ENCODE data around the gene STX1B. TPM values are rescaled to one million over a fixed set of nuclear protein-coding genes. Genes with fewer than 3 reads are reported as not detected.

Gene STX1B
- polyA plus RNA-seq, 3 donors: 1.7 TPM; not detected in 2

GRCh38 chr16:31006086-31006385, 4.4 kb downstream of the STX1B start:
- Mint-ChIP-seq H3K27me3 (ENCODE audit: low read depth in 3 of 3) (peaks cover 30 to 51% (median 32%) of the 10 kb centered on the region in 3 donors), H3K27ac (no peak overlapping the region), H3K4me1 (peaks cover 3% of the 10 kb centered on the region), H3K4me3 (no peak overlapping the region), H3K36me3 (peaks cover 0 to 5% of the 10 kb centered on the region in 2 donors), H3K9me3 (peaks cover 0 to 6% (median 3%) of the 10 kb centered on the region in 7 donors)
- Histone ChIP-seq H3K36me3 (replicated peaks in 1 of 2; ENCODE audit: control insufficient read depth in 1 of 2, insufficient read depth in 2 of 2, low read length in 2 of 2) (no peaks in the 10 kb centered on the region), H3K27ac (ENCODE audit: low read depth in 1 of 2, low read length in 2 of 2) (no peak overlapping the region), H3K4me3 (replicated peaks in 1 of 3; ENCODE audit: low read depth in 2 of 3, low read length in 3 of 3) (no peak overlapping the region), H3K4me1 (ENCODE audit: control insufficient read depth in 1 of 2, insufficient read depth in 2 of 2, low read length in 2 of 2) (no peaks in the 10 kb centered on the region), H3K27me3 (ENCODE audit: control insufficient read depth in 2 of 2, insufficient read depth in 2 of 2, low read length in 2 of 2) (peaks cover 4 to 23% of the 10 kb centered on the region in 2 donors), H3K79me2 (ENCODE audit: insufficient read depth, low read length) (no peaks in the 10 kb centered on the region), H3K4me2 (replicated peaks; ENCODE audit: extremely low read depth, low read length, poor library complexity, severe bottlenecking) (no peak overlapping the region), H2AFZ (ENCODE audit: insufficient read depth, low read depth, low read length, poor library complexity, severe bottlenecking) (no peak overlapping the region), H3K9me3 (replicated peaks in 1 of 2; ENCODE audit: control insufficient read depth in 1 of 2, insufficient read depth in 1 of 2, low read length in 2 of 2) (no peaks in the 10 kb centered on the region), H3K9ac (ENCODE audit: insufficient read depth, low read length, poor library complexity, severe bottlenecking) (no peak overlapping the region), H4K20me1 (ENCODE audit: insufficient read depth, low read length) (no peaks in the 10 kb centered on the region)
- WGBS (ENCODE audit: insufficient coverage): 76% methylated on average over 7 of the region's 7 CpGs
- intact Hi-C loops (cut with micrococcal nuclease): no loop called here
- TF ChIP-seq CTCF (IDR thresholded peaks at IDR 0.05): no peak
- no peak for DNase-seq

GRCh38 chr16:31005350-31006085, 4.9 kb downstream of the STX1B start:
- no peaks in the 10 kb centered on the region for H3K36me3 ChIP-seq (replicated peaks in 1 of 2; ENCODE audit: control insufficient read depth in 1 of 2, insufficient read depth in 2 of 2, low read length in 2 of 2)
- H3K9me3 ChIP-seq (replicated peaks in 1 of 2; ENCODE audit: control insufficient read depth in 1 of 2, insufficient read depth in 1 of 2, low read length in 2 of 2): no peaks in the 10 kb centered on the region
- no peaks in the 10 kb centered on the region for H3K79me2 ChIP-seq (ENCODE audit: insufficient read depth, low read length)
- DNase-seq: no peak
- intact Hi-C loops (cut with micrococcal nuclease): no loop called here
- no peak overlapping the region for H3K27ac Mint-ChIP-seq
- 96% methylated on average over 8 of the region's 16 CpGs for WGBS (ENCODE audit: insufficient coverage)
- peaks cover 25 to 46% (median 27%) of the 10 kb centered on the region in 3 donors for H3K27me3 Mint-ChIP-seq (ENCODE audit: low read depth in 3 of 3)
- peaks cover 0 to 3% of the 10 kb centered on the region in 2 donors for H3K36me3 Mint-ChIP-seq
- H3K27ac ChIP-seq (ENCODE audit: low read depth in 1 of 2, low read length in 2 of 2): no peak overlapping the region
- H4K20me1 ChIP-seq (ENCODE audit: insufficient read depth, low read length): no peaks in the 10 kb centered on the region
- peaks cover 0 to 18% of the 10 kb centered on the region in 2 donors for H3K27me3 ChIP-seq (ENCODE audit: control insufficient read depth in 2 of 2, insufficient read depth in 2 of 2, low read length in 2 of 2)
- H3K9ac ChIP-seq (ENCODE audit: insufficient read depth, low read length, poor library complexity, severe bottlenecking): no peak overlapping the region
- no peak overlapping the region for H3K4me3 ChIP-seq (replicated peaks in 1 of 3; ENCODE audit: low read depth in 2 of 3, low read length in 3 of 3)
- H3K4me1 ChIP-seq (ENCODE audit: control insufficient read depth in 1 of 2, insufficient read depth in 2 of 2, low read length in 2 of 2): peaks cover 4% of the 10 kb centered on the region in 2 donors
- H3K4me3 Mint-ChIP-seq: no peak overlapping the region
- H3K4me1 Mint-ChIP-seq: peaks cover 5% of the 10 kb centered on the region
- no peak for TF ChIP-seq CTCF (IDR thresholded peaks at IDR 0.05)
- no peak overlapping the region for H2AFZ ChIP-seq (ENCODE audit: insufficient read depth, low read depth, low read length, poor library complexity, severe bottlenecking)
- no peak overlapping the region for H3K4me2 ChIP-seq (replicated peaks; ENCODE audit: extremely low read depth, low read length, poor library complexity, severe bottlenecking)
- H3K9me3 Mint-ChIP-seq: peaks cover 0 to 5% (median 0%) of the 10 kb centered on the region in 7 donors

All from CD14-positive monocyte (primary cell).